K562 (cell line): ENCODE results near the gene MYL12A. TPM values are rescaled to one million over a fixed set of nuclear protein-coding genes. Genes with fewer than 3 reads are reported as not detected.
A peak's percentile ranks its signal among the peaks of the same experiment; 100 is the strongest.

Source experiments
- ASH1L ChIP-seq: fragments of 450-650 bp; IDR thresholded peaks from 2 replicates; pipeline ENCODE4 v1.6.1; 2018; ENCODE audit warnings: borderline replicate concordance, mild to moderate bottlenecking, low read depth; ENCODE audit not compliant: partially characterized antibody
- ATF2 ChIP-seq: sonication (generic); formaldehyde crosslinking; IDR thresholded peaks from 2 replicates; pipeline ENCODE4 v1.8.1; 2022; ENCODE audit warnings: missing genetic modification reagents
- CHD7 ChIP-seq: fragments of 200-600 bp; sonication (generic); IDR thresholded peaks from one replicate; pipeline ENCODE4 v1.6.1; 2012; ENCODE audit warnings: mild to moderate bottlenecking, low read depth, low read length, inconsistent platforms
- ELK1 ChIP-seq: sonication (generic); formaldehyde crosslinking; IDR thresholded peaks from 2 replicates; pipeline ENCODE4 v1.8.1; 2022; ENCODE audit warnings: missing genetic modification reagents
- FOXP1 ChIP-seq: sonication (generic); formaldehyde crosslinking; IDR thresholded peaks from 2 replicates; pipeline ENCODE4 v1.8.0; 2022; ENCODE audit warnings: mild to moderate bottlenecking, missing genetic modification reagents
- GABPB1 ChIP-seq: sonication (generic); formaldehyde crosslinking; IDR thresholded peaks from 2 replicates; pipeline ENCODE4 v1.8.0; 2022; ENCODE audit warnings: mild to moderate bottlenecking, missing genetic modification reagents
- MAX ChIP-seq: sonication (generic); formaldehyde crosslinking; IDR thresholded peaks from 2 replicates; pipeline ENCODE4 v1.9.0; 2022; ENCODE audit warnings: mild to moderate bottlenecking, missing genetic modification reagents
- PCBP2 ChIP-seq: fragments of 200-400 bp; formaldehyde crosslinking; IDR thresholded peaks from 2 replicates; pipeline ENCODE4 v1.6.1; 2018; ENCODE audit warnings: low read length, low read depth, mild to moderate bottlenecking, moderate library complexity; ENCODE audit not compliant: poor library complexity, severe bottlenecking
- RBM15 ChIP-seq: fragments of 200-400 bp; formaldehyde crosslinking; IDR thresholded peaks from 2 replicates; pipeline ENCODE4 v1.6.1; 2018; ENCODE audit warnings: mild to moderate bottlenecking, low read length, moderate library complexity; ENCODE audit not compliant: insufficient read depth
- RBM39 ChIP-seq: fragments of 200-400 bp; formaldehyde crosslinking; optimal IDR thresholded peaks from 2 replicates; pipeline ENCODE3; 2018; ENCODE audit warnings: low read depth, low read length
- ZNF121 ChIP-seq: sonication (generic); formaldehyde crosslinking; conservative IDR thresholded peaks from 2 replicates; pipeline ENCODE4 v1.8.0; 2022; ENCODE audit warnings: missing genetic modification reagents
- ZNF140 ChIP-seq: fragments of 250-450 bp; sonication (Bioruptor Pico); IDR thresholded peaks from 2 replicates; pipeline ENCODE4 v1.8.0; 2021; ENCODE audit warnings: moderate library complexity, mild to moderate bottlenecking, inconsistent platforms
- polyA plus RNA-seq, 8 experiments: library from polyadenylated mRNA; depleted of rRNA in 4 of 8; stranded (reverse) in 5 of 8; unstranded in 3 of 8; fragments of >200 nt; fragmentation: Nextera tagmentation in 2 of 8; fragmentation: Illumina TruSeq in 1 of 8; extraction: Ambion mirVana in 2 of 8; extraction: Trizol in 1 of 8; gene quantifications; 2 replicates each; pipeline versions ENCODE4 v1.2.1 to v1.2.3, GENCODE V29; 2011 to 2014; ENCODE audit warnings: inconsistent platforms in 1 of 8, missing spikeins in 1 of 8
- total RNA-seq, 7 experiments: library from RNA; depleted of rRNA in 6 of 7; stranded (reverse); fragments of >200 nt in 6 of 7; fragmentation: Illumina TruSeq in 2 of 7; extraction: Trizol in 2 of 7; gene quantifications; 2 replicates each; pipeline versions ENCODE4 v1.2.1 to v1.2.3, GENCODE V29; 2011 to 2021; ENCODE audit warnings: low replicate concordance in 1 of 7

Gene MYL12A
- total and polyA plus RNA-seq, 9 of the 15 experiments (the other 6 are each of a cell fraction or from before 2014, with no cell fraction given), result 308 to 1,031 (median 559) TPM

- TF ChIP-seq CHD7, result no peak
- TF ChIP-seq ELK1 (CRISPR knock-in tag), result no peak
- peak; percentile 84 for TF ChIP-seq FOXP1 (CRISPR knock-in tag)
- no peak for TF ChIP-seq RBM15
- TF ChIP-seq RBM39, result no peak
- peak; percentile 84 for TF ChIP-seq MAX (CRISPR knock-in tag)
- TF ChIP-seq ATF2 (CRISPR knock-in tag), result no peak
- peak; percentile 98 for TF ChIP-seq ZNF121
- peak; percentile 90 for TF ChIP-seq GABPB1 (CRISPR knock-in tag)
- no peak for TF ChIP-seq PCBP2
- TF ChIP-seq ZNF140 (CRISPR knock-in tag), result no peak
- TF ChIP-seq ASH1L, result peak; percentile 93
Observed at GRCh38 chr18:3247240-3248061, at the start of gene MYL12A (continued).
